CD4-positive, alpha-beta T cell treated with Interleukin-6 at 100 ng/mL for 8 hours (primary cell): ENCODE results near the gene NLRP14.

Experiments used
- DNase-seq: peaks from one replicate; pipeline ENCODE4 v3.0.0-alpha.2; 2020; ENCODE audit warnings: mixed read lengths, low spot score

Gene NLRP14

GRCh38 chr11:7020183-7020917 lies at the start of gene NLRP14, which contains the start of gene ZNF214:
Gene NLRP14, plus strand, starts transcription at chr11:7020479. Its CDS starts 18,108 bp downstream, at chr11:7038587.
Gene ZNF214, minus strand, starts transcription at chr11:7020346. Its CDS starts 17,511 bp downstream, at chr11:7002835.
- DNase-seq: no peak

GRCh38 chr11:6979365-6979764 lies 40.9 kb upstream of the NLRP14 start:
- no peak for DNase-seq

- DNase-seq: no peak
These were observed 33.8 kb upstream of the NLRP14 start for GRCh38 chr11:6986487-6986886.

- no peak for DNase-seq
These were observed 31.8 kb upstream of the NLRP14 start for GRCh38 chr11:6988506-6988905.

- DNase-seq: no peak
These were observed 29.1 kb upstream of the NLRP14 start for GRCh38 chr11:6991227-6991626.

GRCh38 chr11:6992026-6992425 lies 28.3 kb upstream of the NLRP14 start:
- no peak for DNase-seq

- DNase-seq: no peak
These were observed 27.5 kb upstream of the NLRP14 start for GRCh38 chr11:6992457-6993417.

GRCh38 chr11:6995703-6996102 lies 24.6 kb upstream of the NLRP14 start:
- no peak for DNase-seq

GRCh38 chr11:7004482-7004881 lies 15.8 kb upstream of the NLRP14 start:
- no peak for DNase-seq

- no peak for DNase-seq
These were observed 6.2 kb upstream of the NLRP14 start for GRCh38 chr11:7014118-7014517.

- DNase-seq: no peak
These were observed 4.3 kb upstream of the NLRP14 start for GRCh38 chr11:7016011-7016410.

- no peak for DNase-seq
These were observed 638 bp upstream of the NLRP14 start for GRCh38 chr11:7019500-7020182.

GRCh38 chr11:7021318-7021717 lies 1.0 kb downstream of the NLRP14 start:
- no peak for DNase-seq

GRCh38 chr11:7028141-7028540 lies 7.9 kb downstream of the NLRP14 start:
- DNase-seq: no peak

GRCh38 chr11:7030836-7031235 lies 10.6 kb downstream of the NLRP14 start:
- no peak for DNase-seq

GRCh38 chr11:7031471-7031871 lies 11.2 kb downstream of the NLRP14 start:
- DNase-seq: no peak

- DNase-seq: no peak
These were observed 12.4 kb downstream of the NLRP14 start for GRCh38 chr11:7032692-7033091.

- DNase-seq: no peak
These were observed 13.7 kb downstream of the NLRP14 start for GRCh38 chr11:7034019-7034418.

GRCh38 chr11:7046474-7047175 lies 26.3 kb downstream of the NLRP14 start:
- no peak for DNase-seq

- DNase-seq: no peak
These were observed 29.9 kb downstream of the NLRP14 start for GRCh38 chr11:7050191-7050590.

GRCh38 chr11:7056828-7057513 lies 36.7 kb downstream of the NLRP14 start:
- no peak for DNase-seq
